ENCODE measurements around the gene SPOCK1. TPM values are rescaled to one million over a fixed set of nuclear protein-coding genes. Genes with fewer than 3 reads are reported as not detected.

The SPOCK1 gene
- total RNA-seq, 4 donors from 2014 or later, result 8.6 to 34.8 (median 13.2) TPM

GRCh38 chr5:137481596-137481995, 17.5 kb downstream of the SPOCK1 start:
- H3K9me3 ChIP-seq, result no peaks in the 10 kb centered on the region
- H3K27me3 ChIP-seq, result no peaks in the 10 kb centered on the region
- no peak for DNase-seq
- 40 to 50% methylated on average over 2 to 4 of the region's 4 CpGs for WGBS, 2 donors (ENCODE audit: low coverage in 1 of 2)
- TF ChIP-seq, protein P1, sequence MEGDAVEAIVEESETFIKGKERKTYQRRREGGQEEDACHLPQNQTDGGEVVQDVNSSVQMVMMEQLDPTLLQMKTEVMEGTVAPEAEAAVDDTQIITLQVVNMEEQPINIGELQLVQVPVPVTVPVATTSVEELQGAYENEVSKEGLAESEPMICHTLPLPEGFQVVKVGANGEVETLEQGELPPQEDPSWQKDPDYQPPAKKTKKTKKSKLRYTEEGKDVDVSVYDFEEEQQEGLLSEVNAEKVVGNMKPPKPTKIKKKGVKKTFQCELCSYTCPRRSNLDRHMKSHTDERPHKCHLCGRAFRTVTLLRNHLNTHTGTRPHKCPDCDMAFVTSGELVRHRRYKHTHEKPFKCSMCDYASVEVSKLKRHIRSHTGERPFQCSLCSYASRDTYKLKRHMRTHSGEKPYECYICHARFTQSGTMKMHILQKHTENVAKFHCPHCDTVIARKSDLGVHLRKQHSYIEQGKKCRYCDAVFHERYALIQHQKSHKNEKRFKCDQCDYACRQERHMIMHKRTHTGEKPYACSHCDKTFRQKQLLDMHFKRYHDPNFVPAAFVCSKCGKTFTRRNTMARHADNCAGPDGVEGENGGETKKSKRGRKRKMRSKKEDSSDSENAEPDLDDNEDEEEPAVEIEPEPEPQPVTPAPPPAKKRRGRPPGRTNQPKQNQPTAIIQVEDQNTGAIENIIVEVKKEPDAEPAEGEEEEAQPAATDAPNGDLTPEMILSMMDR (IDR thresholded peaks at IDR 0.05), result no peak
- TF ChIP-seq EP300 (IDR thresholded peaks at IDR 0.05; ENCODE audit: low read depth) (no peak), POLR2A (IDR thresholded peaks at IDR 0.05) (no peak), POLR2AphosphoS5 (IDR thresholded peaks at IDR 0.05) (no peak)
- no peaks in the 10 kb centered on the region for H3K36me3 ChIP-seq
- intact Hi-C loops (cut with DNase I; ENCODE audit: low total_unique reads), result no loop called here
- no peaks in the 10 kb centered on the region for H3K4me1 ChIP-seq
- no peak overlapping the region for H3K4me3 ChIP-seq
- H3K27ac ChIP-seq, result no peak overlapping the region
- in situ Hi-C loops (cut with MboI; ENCODE audit: low pct_ligation_motif_present in 1 of 4, low pct_unique_long_range_greater_than_20kb in 1 of 4, low sequenced_read_pairs in 3 of 4), result no loop called here

DNA sequence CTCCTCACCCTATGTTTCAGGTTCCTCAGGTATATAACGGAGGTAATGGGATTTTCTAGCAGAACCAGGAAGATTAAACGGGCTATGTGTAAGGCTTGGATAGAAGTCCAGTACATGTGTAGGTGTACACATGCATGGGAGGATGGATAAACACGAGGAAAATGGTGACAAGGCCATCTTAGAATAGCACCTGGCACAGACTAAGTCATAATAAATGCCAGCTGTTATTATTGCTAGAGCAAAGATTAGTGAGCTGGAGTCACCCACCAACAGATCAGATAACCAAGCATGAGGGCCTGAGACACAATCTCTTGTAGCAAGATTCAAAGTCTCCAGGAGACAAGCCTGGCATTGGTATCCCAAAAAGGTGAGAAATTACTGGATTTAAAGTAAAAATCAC, 21.1 kb downstream of the SPOCK1 start:
- Histone ChIP-seq H3K4me1 (no peaks in the 10 kb centered on the region), H3K27ac (no peak overlapping the region), H3K36me3 (no peaks in the 10 kb centered on the region), H3K27me3 (no peaks in the 10 kb centered on the region), H3K9me3 (no peaks in the 10 kb centered on the region), H3K4me3 (no peak overlapping the region)
- in situ Hi-C loops (cut with MboI; ENCODE audit: low pct_ligation_motif_present in 1 of 4, low pct_unique_long_range_greater_than_20kb in 1 of 4, low sequenced_read_pairs in 3 of 4) (no loop called here), intact Hi-C loops (cut with DNase I; ENCODE audit: low total_unique reads) (no loop called here)
- DNase-seq, result no peak
- 45 to 58% methylated on average over 3 of the region's 3 CpGs for WGBS, 2 donors (ENCODE audit: low coverage in 1 of 2)
- no peak for TF ChIP-seq POLR2AphosphoS5 (IDR thresholded peaks at IDR 0.05)
- TF ChIP-seq EP300 (IDR thresholded peaks at IDR 0.05; ENCODE audit: low read depth), result no peak
- TF ChIP-seq POLR2A (IDR thresholded peaks at IDR 0.05), result no peak
- TF ChIP-seq, protein P1 (IDR thresholded peaks at IDR 0.05), result no peak

GRCh38 chr5:137470921-137471220, 28.3 kb downstream of the SPOCK1 start:
- intact Hi-C loops (cut with DNase I; ENCODE audit: low total_unique reads), result no loop called here
- WGBS, 2 donors (ENCODE audit: low coverage in 1 of 2), result 46 to 62% methylated on average over 3 to 4 of the region's 4 CpGs

DNA sequence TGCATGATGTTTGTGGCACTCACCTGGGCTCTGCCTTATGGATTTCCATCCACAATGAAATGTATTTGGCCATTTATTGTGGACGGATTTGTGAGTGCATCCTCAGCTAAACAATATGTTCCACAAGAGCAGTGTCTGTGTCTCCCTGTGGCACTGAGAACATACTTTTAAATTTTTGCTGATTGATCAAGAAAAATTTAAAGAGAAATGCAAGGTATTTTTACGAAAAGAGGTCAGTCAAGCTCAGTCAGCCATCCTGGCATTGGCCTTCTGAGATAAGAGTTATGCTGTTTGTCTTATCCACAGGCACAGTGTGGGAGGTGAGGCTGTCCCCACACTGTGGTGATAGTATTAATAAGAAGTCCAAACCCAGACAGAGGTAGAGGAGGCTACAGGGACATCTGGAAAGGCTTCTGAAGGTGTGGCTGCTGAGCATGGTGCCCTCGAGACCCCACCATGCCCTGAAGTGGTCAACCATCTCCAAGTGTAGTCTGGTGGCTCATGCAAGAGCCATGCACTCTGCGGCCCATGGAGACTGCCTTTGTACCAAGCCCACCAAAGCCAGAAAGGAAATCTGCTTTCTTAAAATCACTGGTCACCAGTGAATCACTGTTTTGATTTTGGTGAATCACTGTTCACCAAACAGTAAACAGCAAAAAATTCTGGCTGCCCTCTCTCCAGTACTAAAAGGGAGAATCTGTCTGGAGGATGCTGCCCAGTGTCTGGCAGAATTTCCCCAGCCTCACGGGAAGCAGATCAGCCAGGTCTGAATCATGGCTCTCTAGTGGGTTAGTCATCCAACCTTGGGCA, 28.8 kb downstream of the SPOCK1 start:
- no peak overlapping the region for H3K27ac ChIP-seq
- intact Hi-C loops (cut with DNase I; ENCODE audit: low total_unique reads) (no loop called here), in situ Hi-C loops (cut with MboI; ENCODE audit: low pct_ligation_motif_present in 1 of 4, low pct_unique_long_range_greater_than_20kb in 1 of 4, low sequenced_read_pairs in 3 of 4) (no loop called here)
- 55% methylated on average over 5 of the region's 5 CpGs; no CpG with 5 or more reads in 1 of the 2 donors for WGBS, 2 donors (ENCODE audit: low coverage in 1 of 2)
- no peaks in the 10 kb centered on the region for H3K27me3 ChIP-seq
- H3K4me1 ChIP-seq, result no peaks in the 10 kb centered on the region
- H3K9me3 ChIP-seq, result no peaks in the 10 kb centered on the region
- no peak for DNase-seq
- no peak overlapping the region for H3K4me3 ChIP-seq
- no peaks in the 10 kb centered on the region for H3K36me3 ChIP-seq
- TF ChIP-seq EP300 (IDR thresholded peaks at IDR 0.05; ENCODE audit: low read depth) (no peak), POLR2AphosphoS5 (IDR thresholded peaks at IDR 0.05) (no peak), POLR2A (IDR thresholded peaks at IDR 0.05) (no peak)
- TF ChIP-seq, protein P1 (IDR thresholded peaks at IDR 0.05), result no peak

More at GRCh38 chr5:137470921-137471220, 28.3 kb downstream of the SPOCK1 start:
- H3K27ac ChIP-seq, result no peak overlapping the region
- no peaks in the 10 kb centered on the region for H3K27me3 ChIP-seq
- no peaks in the 10 kb centered on the region for H3K4me1 ChIP-seq
- in situ Hi-C loops (cut with MboI; ENCODE audit: low pct_ligation_motif_present in 1 of 4, low pct_unique_long_range_greater_than_20kb in 1 of 4, low sequenced_read_pairs in 3 of 4), result no loop called here
- no peak for DNase-seq
- no peak overlapping the region for H3K4me3 ChIP-seq
- H3K9me3 ChIP-seq, result no peaks in the 10 kb centered on the region
- no peaks in the 10 kb centered on the region for H3K36me3 ChIP-seq
- TF ChIP-seq POLR2A (IDR thresholded peaks at IDR 0.05) (no peak), POLR2AphosphoS5 (IDR thresholded peaks at IDR 0.05) (no peak), EP300 (IDR thresholded peaks at IDR 0.05; ENCODE audit: low read depth) (no peak)
- TF ChIP-seq, protein P1 (IDR thresholded peaks at IDR 0.05), result no peak

Data from transverse colon (tissue), 4 donors.